ENCODE measurements around the gene HIGD1A.

The HIGD1A gene

GRCh38 chr3:42838571-42838970 is 34.3 kb upstream of the HIGD1A start:
- Mint-ChIP-seq H3K4me1 (ENCODE audit: low read depth) (peaks cover 5% of the 10 kb centered on the region), H3K27me3 (peaks cover 6% of the 10 kb centered on the region), H3K36me3 (ENCODE audit: low read depth) (no peaks in the 10 kb centered on the region), H3K4me3 (no peak overlapping the region), H3K27ac (no peak overlapping the region), H3K9me3 (no peaks in the 10 kb centered on the region)
- DNase-seq = no peak

GRCh38 chr3:42836150-42837123 is 32.1 kb upstream of the HIGD1A start:
- Mint-ChIP-seq H3K27me3 (peaks cover 6% of the 10 kb centered on the region), H3K36me3 (ENCODE audit: low read depth) (no peaks in the 10 kb centered on the region), H3K9me3 (no peaks in the 10 kb centered on the region), H3K4me3 (no peak overlapping the region), H3K27ac (no peak overlapping the region), H3K4me1 (ENCODE audit: low read depth) (peaks cover 5% of the 10 kb centered on the region)
- DNase-seq = no peak

- Mint-ChIP-seq H3K27ac (no peak overlapping the region), H3K27me3 (peaks cover 4% of the 10 kb centered on the region), H3K9me3 (no peaks in the 10 kb centered on the region), H3K4me3 (no peak overlapping the region), H3K36me3 (ENCODE audit: low read depth) (no peaks in the 10 kb centered on the region), H3K4me1 (ENCODE audit: low read depth) (peaks cover 4% of the 10 kb centered on the region)
- DNase-seq = peak; percentile 77
Observed at GRCh38 chr3:42831321-42831713, 27.0 kb upstream of the HIGD1A start.

GRCh38 chr3:42830437-42831320 is 26.4 kb upstream of the HIGD1A start:
- Mint-ChIP-seq H3K27ac (no peak overlapping the region), H3K4me1 (ENCODE audit: low read depth) (peaks cover 4% of the 10 kb centered on the region), H3K36me3 (ENCODE audit: low read depth) (no peaks in the 10 kb centered on the region), H3K4me3 (no peak overlapping the region), H3K27me3 (peaks cover 8% of the 10 kb centered on the region), H3K9me3 (no peaks in the 10 kb centered on the region)
- no peak for DNase-seq

- H3K36me3 Mint-ChIP-seq (ENCODE audit: low read depth) = no peaks in the 10 kb centered on the region
- H3K4me3 Mint-ChIP-seq = no peak overlapping the region
- peaks cover 4% of the 10 kb centered on the region for H3K4me1 Mint-ChIP-seq (ENCODE audit: low read depth)
- H3K27me3 Mint-ChIP-seq = peaks cover 8% of the 10 kb centered on the region
- no peak overlapping the region for H3K27ac Mint-ChIP-seq
- no peaks in the 10 kb centered on the region for H3K9me3 Mint-ChIP-seq
- no peak for DNase-seq
Observed at GRCh38 chr3:42829628-42830436, 25.5 kb upstream of the HIGD1A start.

- peaks cover 8% of the 10 kb centered on the region for H3K27me3 Mint-ChIP-seq
- H3K4me1 Mint-ChIP-seq (ENCODE audit: low read depth) = peaks cover 4% of the 10 kb centered on the region
- no peaks in the 10 kb centered on the region for H3K9me3 Mint-ChIP-seq
- no peak overlapping the region for H3K4me3 Mint-ChIP-seq
- no peak for DNase-seq
- H3K27ac Mint-ChIP-seq = no peak overlapping the region
- H3K36me3 Mint-ChIP-seq (ENCODE audit: low read depth) = no peaks in the 10 kb centered on the region
Observed at GRCh38 chr3:42829083-42829627, 24.9 kb upstream of the HIGD1A start.

- peaks cover 4% of the 10 kb centered on the region for H3K4me1 Mint-ChIP-seq (ENCODE audit: low read depth)
- peaks cover 8% of the 10 kb centered on the region for H3K27me3 Mint-ChIP-seq
- H3K4me3 Mint-ChIP-seq = no peak overlapping the region
- no peak for DNase-seq
- no peak overlapping the region for H3K27ac Mint-ChIP-seq
- H3K9me3 Mint-ChIP-seq = no peaks in the 10 kb centered on the region
- H3K36me3 Mint-ChIP-seq (ENCODE audit: low read depth) = no peaks in the 10 kb centered on the region
Observed at GRCh38 chr3:42827654-42828053, 23.4 kb upstream of the HIGD1A start.

GRCh38 chr3:42827023-42827422 is 22.7 kb upstream of the HIGD1A start:
- no peak overlapping the region for H3K4me3 Mint-ChIP-seq
- H3K4me1 Mint-ChIP-seq (ENCODE audit: low read depth) = peaks cover 4% of the 10 kb centered on the region
- no peak for DNase-seq
- H3K27ac Mint-ChIP-seq = no peak overlapping the region
- no peaks in the 10 kb centered on the region for H3K9me3 Mint-ChIP-seq
- no peaks in the 10 kb centered on the region for H3K36me3 Mint-ChIP-seq (ENCODE audit: low read depth)
- peaks cover 8% of the 10 kb centered on the region for H3K27me3 Mint-ChIP-seq

GRCh38 chr3:42826141-42826540 is 21.9 kb upstream of the HIGD1A start:
- Mint-ChIP-seq H3K4me3 (no peak overlapping the region), H3K36me3 (ENCODE audit: low read depth) (no peaks in the 10 kb centered on the region), H3K4me1 (ENCODE audit: low read depth) (peaks cover 1% of the 10 kb centered on the region), H3K9me3 (no peaks in the 10 kb centered on the region), H3K27me3 (peaks cover 8% of the 10 kb centered on the region), H3K27ac (no peak overlapping the region)
- DNase-seq = no peak

- H3K4me3 Mint-ChIP-seq = no peak overlapping the region
- H3K27me3 Mint-ChIP-seq = peaks cover 5% of the 10 kb centered on the region
- H3K27ac Mint-ChIP-seq = no peak overlapping the region
- H3K36me3 Mint-ChIP-seq (ENCODE audit: low read depth) = no peaks in the 10 kb centered on the region
- no peak for DNase-seq
- no peaks in the 10 kb centered on the region for H3K4me1 Mint-ChIP-seq (ENCODE audit: low read depth)
- no peaks in the 10 kb centered on the region for H3K9me3 Mint-ChIP-seq
Observed at GRCh38 chr3:42823351-42823750, 19.1 kb upstream of the HIGD1A start.

- Mint-ChIP-seq H3K4me3 (no peak overlapping the region), H3K4me1 (ENCODE audit: low read depth) (no peaks in the 10 kb centered on the region), H3K36me3 (ENCODE audit: low read depth) (no peaks in the 10 kb centered on the region), H3K27me3 (peaks cover 4% of the 10 kb centered on the region), H3K27ac (no peak overlapping the region), H3K9me3 (no peaks in the 10 kb centered on the region)
- no peak for DNase-seq
Observed at GRCh38 chr3:42822828-42823227, 18.5 kb upstream of the HIGD1A start.

GRCh38 chr3:42820746-42821051 is 16.4 kb upstream of the HIGD1A start:
- DNase-seq = no peak
- Mint-ChIP-seq H3K36me3 (ENCODE audit: low read depth) (no peaks in the 10 kb centered on the region), H3K9me3 (no peaks in the 10 kb centered on the region), H3K27ac (no peak overlapping the region), H3K4me1 (ENCODE audit: low read depth) (no peaks in the 10 kb centered on the region), H3K4me3 (no peak overlapping the region), H3K27me3 (no peaks in the 10 kb centered on the region)

GRCh38 chr3:42819351-42819965 is 15.2 kb upstream of the HIGD1A start:
- no peaks in the 10 kb centered on the region for H3K36me3 Mint-ChIP-seq (ENCODE audit: low read depth)
- H3K27me3 Mint-ChIP-seq = no peaks in the 10 kb centered on the region
- H3K27ac Mint-ChIP-seq = no peak overlapping the region
- H3K4me1 Mint-ChIP-seq (ENCODE audit: low read depth) = no peaks in the 10 kb centered on the region
- no peak for DNase-seq
- no peaks in the 10 kb centered on the region for H3K9me3 Mint-ChIP-seq
- no peak overlapping the region for H3K4me3 Mint-ChIP-seq

GRCh38 chr3:42815826-42816225 is 11.5 kb upstream of the HIGD1A start:
- Mint-ChIP-seq H3K27ac (no peak overlapping the region), H3K4me3 (no peak overlapping the region)

More at GRCh38 chr3:42815826-42816225, 11.5 kb upstream of the HIGD1A start:
- Mint-ChIP-seq H3K27me3 (no peaks in the 10 kb centered on the region), H3K4me1 (ENCODE audit: low read depth) (no peaks in the 10 kb centered on the region), H3K9me3 (no peaks in the 10 kb centered on the region), H3K36me3 (ENCODE audit: low read depth) (no peaks in the 10 kb centered on the region)
- DNase-seq = no peak
